Fibroblast of the conjunctiva (primary cell): ENCODE results near the gene C11orf24.
A peak's percentile ranks its signal among the peaks of the same experiment; 100 is the strongest.
"Not testable (repeated sequence)": the region's sequence is repeated elsewhere in the genome, so short reads cannot be mapped to it uniquely, and the experiment has no call there.

Experiments used
- DNase-seq: peaks from one replicate; pipeline ENCODE4 v3.0.0-alpha.2; 2010; ENCODE audit warnings: low read depth

C11orf24 gene

GRCh38 chr11:68271781-68272608, at the start of gene C11orf24:
TSS of gene C11orf24 (minus strand) at chr11:68271973. CDS start at chr11:68263767, 8,206 bp downstream.
- DNase-seq, result peak; percentile 84

GRCh38 chr11:68317147-68317785, 45.5 kb upstream of the C11orf24 start:
- DNase-seq, result no peak

- DNase-seq, result no peak
Measured at GRCh38 chr11:68315171-68315920, 43.6 kb upstream of the C11orf24 start.

DNA sequence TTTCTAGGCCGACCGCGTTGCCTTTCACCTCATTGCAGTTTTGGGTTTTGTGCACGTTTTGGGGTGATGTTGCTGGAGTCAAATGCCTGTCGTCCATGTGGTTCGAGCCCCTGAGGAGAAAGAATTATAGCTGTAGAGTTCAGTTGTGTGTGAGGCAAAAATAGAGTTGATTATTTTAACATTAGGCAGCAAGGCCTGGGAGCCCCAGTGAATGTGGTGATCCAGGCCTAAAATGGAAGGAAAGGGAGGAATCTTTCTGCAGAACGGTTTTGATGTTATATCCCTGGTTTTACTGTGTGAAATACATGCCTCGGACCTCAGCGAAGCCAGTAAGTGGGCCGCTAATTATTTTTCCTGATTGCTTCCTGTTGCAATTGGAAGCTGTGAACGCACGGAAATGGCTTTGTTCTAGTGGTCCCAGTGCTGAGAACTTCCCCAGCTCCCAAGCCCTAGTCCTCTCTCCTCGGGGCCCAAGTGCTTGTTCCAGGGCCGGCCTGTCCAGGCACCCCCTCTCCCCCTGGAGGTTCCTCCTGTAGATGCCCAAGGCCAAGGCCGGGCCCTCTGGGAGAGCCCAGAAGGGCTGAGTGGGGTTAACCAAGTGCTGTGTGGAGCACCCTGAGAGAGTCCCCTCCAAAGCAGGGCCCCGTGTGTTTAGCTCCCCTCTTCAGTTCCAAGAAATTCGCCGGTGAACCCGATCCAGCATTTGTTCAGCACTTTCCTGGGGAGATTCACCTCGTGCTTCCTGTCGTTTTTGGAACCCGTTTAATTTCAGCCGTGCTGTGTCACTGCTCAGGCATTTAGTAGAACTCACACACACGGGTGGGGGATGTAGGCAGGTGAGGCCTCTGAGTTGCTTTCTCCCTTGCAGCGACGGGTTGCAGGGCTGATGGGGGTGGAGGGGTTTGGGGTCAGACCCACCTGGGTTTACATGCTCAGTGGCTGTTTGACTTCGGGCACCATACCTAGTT, 42.7 kb upstream of the C11orf24 start:
- no peak for DNase-seq

GRCh38 chr11:68313574-68314202, 41.9 kb upstream of the C11orf24 start:
- no peak for DNase-seq

DNA sequence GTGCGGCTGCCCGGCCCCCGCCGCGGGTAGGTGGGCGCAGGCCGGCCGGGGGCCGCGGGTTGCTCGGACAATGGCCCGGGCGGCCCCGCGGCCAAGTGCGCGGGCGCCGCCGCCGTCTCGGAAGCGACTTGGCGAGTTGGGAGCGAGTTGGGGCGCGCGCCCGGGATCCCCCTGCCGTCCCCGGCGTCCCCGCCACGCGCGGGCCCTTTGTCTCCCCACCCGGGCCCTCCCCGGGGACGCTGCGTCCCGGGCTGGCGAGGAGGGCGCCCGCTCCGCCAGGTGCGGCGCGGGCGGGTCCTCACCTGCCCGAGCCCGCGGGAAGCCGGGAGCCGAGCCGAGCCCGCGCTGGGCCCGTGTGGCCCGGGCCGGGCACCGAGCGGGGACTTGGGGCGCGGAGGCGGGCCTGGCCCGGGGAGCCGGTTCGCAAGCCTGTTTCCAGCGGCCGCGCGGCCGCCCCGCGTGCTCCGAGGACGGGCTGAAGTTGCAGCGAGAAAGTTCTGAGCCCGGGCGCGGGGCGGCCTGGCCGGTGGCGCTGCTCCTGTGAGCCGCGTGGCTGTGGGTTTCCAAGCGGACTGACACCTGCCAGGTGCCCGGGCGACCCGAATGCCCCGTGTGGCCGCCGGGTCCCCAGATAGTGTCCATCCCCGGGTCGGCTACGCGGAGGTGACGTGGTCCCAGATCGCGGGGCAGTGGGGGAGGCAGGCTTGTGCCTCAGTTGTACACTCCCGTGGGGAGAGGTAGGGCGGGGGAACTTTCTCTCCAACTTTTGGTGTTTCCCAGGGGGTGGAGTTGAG, 41.2 kb upstream of the C11orf24 start:
- no peak for DNase-seq

DNA sequence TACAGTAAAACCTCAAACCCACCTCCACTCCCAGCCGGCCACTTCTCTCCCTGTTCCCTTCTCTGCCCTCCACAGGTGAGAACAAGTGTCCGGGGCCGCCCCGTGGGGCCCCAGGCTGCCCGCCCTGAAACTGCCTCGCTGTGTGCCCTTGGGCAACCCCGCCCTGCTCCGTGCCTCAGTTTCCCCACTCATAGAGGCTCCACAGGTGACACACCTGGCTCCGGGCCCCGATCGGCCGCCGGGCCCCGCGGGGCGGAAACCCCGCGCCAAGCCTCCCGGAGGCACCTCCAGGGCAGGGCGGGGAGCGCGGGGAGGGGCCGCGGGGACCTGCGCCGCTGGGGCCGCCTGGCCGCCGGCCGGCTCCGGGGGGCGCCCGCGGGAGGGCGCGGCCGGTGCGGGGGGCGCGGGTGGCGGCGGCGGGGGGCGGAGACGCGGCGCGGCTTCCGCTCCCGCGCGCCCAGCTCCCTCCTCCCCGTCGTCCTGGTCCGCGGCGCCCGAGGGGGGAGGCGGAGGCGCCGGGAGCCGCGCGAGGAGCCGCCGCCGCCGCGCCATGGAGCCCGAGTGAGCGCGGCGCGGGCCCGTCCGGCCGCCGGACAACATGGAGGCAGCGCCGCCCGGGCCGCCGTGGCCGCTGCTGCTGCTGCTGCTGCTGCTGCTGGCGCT, 40.5 kb upstream of the C11orf24 start, which contains the start of gene LRP5:
Gene LRP5 (plus strand): TSS at position 475 of the 663 bp plus-strand sequence. CDS start 124 bp downstream, at position 599.
- DNase-seq, result no peak

- no peak for DNase-seq
Measured at GRCh38 chr11:68311160-68312116, 39.7 kb upstream of the C11orf24 start.

DNA sequence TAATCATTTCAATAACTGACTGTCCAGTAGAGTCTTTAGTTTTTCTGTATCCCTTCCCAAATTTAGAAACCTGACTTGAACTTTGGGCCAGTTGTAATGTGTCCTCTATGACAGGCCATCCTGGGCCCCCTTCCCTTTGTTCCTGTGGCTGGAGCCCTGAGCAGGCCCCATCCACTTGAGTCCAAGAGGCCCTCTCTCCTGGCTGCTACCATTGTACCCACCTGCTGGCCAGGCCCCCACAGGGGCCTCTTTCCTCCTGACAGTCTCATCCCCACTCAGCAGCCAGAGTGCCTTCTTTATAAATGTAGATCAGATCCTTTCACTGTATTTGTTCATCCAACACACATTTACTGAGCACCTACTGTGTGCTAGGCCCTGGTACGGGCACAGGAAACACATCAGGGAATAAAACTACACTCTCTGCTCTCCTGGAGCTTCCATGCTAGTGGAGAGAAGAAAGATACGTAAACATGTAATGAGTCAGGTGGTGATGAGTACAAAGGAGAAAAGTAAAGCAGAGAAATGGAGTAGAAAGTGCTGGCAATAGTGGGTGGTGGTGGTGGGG, 37.9 kb upstream of the C11orf24 start:
- no peak for DNase-seq

- no peak for DNase-seq
Measured at GRCh38 chr11:68308068-68308467, 36.3 kb upstream of the C11orf24 start.

DNA sequence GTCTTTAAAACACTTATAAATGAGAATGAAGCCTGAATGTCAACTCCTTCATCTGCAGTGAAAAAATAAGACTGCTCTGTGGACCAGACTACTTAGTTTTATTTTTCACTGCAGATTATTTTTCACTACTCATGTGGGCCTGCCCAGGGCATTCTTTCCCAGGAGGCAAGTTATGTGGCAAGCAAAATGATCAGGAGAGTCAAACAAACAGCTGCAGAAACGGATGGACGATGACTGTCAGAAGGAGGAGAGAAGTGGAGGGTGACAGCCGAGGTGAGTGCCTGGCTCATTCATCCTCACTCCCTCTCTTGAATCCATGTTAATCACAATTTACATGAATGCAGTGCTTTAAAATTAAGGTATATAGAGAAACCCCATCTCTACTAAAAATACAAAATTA, 34.9 kb upstream of the C11orf24 start:
- no peak for DNase-seq

GRCh38 chr11:68303982-68304780, 32.4 kb upstream of the C11orf24 start:
- DNase-seq, result no peak

DNA sequence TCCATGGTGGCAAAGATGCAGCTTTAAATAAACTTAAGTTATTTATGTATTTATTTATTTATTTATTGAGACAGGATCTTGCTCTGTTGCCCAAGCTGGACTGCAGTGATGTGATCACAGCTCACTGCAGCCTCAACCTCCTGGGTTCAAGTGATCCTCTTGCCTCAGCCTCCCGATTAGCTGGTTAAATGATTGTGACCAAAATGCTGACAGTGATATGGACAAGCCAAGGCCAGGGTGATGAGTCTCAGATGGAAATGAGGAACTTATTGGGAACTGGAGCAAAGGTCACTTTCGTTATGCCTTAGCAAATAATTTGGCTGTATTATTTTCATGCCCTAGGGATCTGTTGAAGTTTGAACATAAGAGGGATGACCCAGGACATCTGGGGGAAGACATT, 31.3 kb upstream of the C11orf24 start:
- no peak for DNase-seq

- no peak for DNase-seq
Measured at GRCh38 chr11:68302670-68303069, 30.9 kb upstream of the C11orf24 start.

DNA sequence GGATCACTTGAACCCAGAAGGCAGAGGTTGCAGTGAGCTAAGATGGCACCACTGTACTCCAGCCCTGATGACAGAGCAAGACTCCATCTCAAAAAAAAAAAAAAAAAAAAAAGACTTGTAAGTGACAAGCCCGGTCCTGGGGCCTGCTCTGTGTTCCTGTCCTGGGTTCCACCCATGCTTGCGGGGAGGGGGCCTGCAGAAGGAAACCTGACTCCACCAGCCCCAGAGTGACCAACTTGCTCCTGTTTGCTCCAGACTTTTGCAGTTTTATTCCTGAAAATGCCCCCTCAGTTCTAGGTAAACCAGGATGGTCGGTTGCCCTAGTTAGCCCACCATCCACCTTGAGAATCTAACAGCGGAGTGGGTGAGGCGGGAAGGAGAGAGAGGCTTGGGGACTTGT, 30.5 kb upstream of the C11orf24 start:
- no peak for DNase-seq

- no peak for DNase-seq
Measured at GRCh38 chr11:68300076-68300830, 28.5 kb upstream of the C11orf24 start.

- not testable (repeated sequence) for DNase-seq
Measured at GRCh38 chr11:68299517-68299879, 27.7 kb upstream of the C11orf24 start.
